ENCODE results near the gene LRRC32. TPM values are rescaled to one million over a fixed set of nuclear protein-coding genes. Genes with fewer than 3 reads are reported as not detected.

LRRC32 gene
- total RNA-seq, 2 experiments from 2014 or later: 7.1 to 7.4 TPM

DNA sequence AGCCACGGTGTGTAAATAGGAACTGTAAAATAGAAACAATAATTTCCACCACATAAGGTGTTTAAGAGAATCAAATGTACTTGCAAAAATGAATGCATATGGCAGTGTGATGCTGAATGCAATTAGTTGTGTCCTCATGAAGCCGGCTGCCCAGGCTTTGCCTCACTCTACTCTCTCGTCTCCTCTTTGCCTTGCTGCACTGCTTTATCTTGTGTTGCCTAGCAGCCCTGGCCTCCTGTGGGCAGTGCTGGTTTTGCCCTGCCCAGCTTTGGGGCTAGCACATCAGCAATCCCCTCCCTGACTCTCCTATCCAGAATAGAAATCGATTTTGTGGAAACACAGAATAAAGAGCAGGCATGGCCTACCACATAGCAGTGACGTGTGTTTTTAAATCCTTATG lies 30.0 kb downstream of the LRRC32 start:
- ChIA-PET POLR2A (no interaction called here), CTCF (no interaction called here)
- H3K4me3 Mint-ChIP-seq: no peak overlapping the region
- H3K27ac Mint-ChIP-seq: no peak overlapping the region
- H3K4me1 Mint-ChIP-seq: peaks cover 6% of the 10 kb centered on the region
- peaks cover 62% of the 10 kb centered on the region for H3K27me3 Mint-ChIP-seq
- DNase-seq: peak; percentile 10
- no peaks in the 10 kb centered on the region for H3K36me3 Mint-ChIP-seq (ENCODE audit: low read depth)
- no peaks in the 10 kb centered on the region for H3K9me3 Mint-ChIP-seq

DNA sequence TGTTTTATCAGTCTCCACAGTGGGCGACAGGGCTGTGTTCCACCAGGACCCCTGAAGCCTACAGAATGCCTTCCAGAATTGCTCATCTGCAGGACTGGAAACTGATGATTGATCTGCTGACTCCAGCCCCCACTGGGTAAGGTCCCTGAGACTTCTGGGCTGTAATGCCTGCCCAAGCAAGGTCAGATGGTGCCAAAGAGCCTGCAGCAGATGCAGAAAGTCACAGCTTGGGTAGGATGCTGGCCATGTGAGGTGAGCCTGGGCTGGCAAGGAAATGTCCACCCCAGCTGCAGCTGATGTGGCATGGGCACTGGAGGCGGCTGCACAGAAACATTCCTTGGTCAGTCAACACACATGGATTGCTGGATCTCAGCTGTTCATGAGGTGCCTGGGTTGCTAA lies 30.9 kb downstream of the LRRC32 start:
- no peak for DNase-seq
- Mint-ChIP-seq H3K27me3 (peaks cover 61% of the 10 kb centered on the region), H3K27ac (no peak overlapping the region), H3K4me3 (no peak overlapping the region), H3K9me3 (no peaks in the 10 kb centered on the region), H3K4me1 (peaks cover 6% of the 10 kb centered on the region), H3K36me3 (ENCODE audit: low read depth) (no peaks in the 10 kb centered on the region)
- CTCF ChIA-PET: no interaction called here
- POLR2A ChIA-PET: no interaction called here

- no peak overlapping the region for H3K27ac Mint-ChIP-seq
- ChIA-PET POLR2A (no interaction called here), CTCF (interaction anchor here (0.7 kb wide), 1 partner anchor 9 kb away, joined by 3 read pairs; no protein-coding TSS in a partner anchor)
- no peaks in the 10 kb centered on the region for H3K36me3 Mint-ChIP-seq (ENCODE audit: low read depth)
- H3K9me3 Mint-ChIP-seq: no peaks in the 10 kb centered on the region
- peaks cover 6% of the 10 kb centered on the region for H3K4me1 Mint-ChIP-seq
- peaks cover 55% of the 10 kb centered on the region for H3K27me3 Mint-ChIP-seq
- peak; percentile 4 for DNase-seq
- no peak overlapping the region for H3K4me3 Mint-ChIP-seq
Observed at GRCh38 chr11:76638270-76639197, 32.0 kb downstream of the LRRC32 start.

- Mint-ChIP-seq H3K36me3 (ENCODE audit: low read depth) (no peaks in the 10 kb centered on the region), H3K4me3 (no peak overlapping the region), H3K9me3 (no peaks in the 10 kb centered on the region), H3K27ac (no peak overlapping the region), H3K27me3 (peaks cover 47% of the 10 kb centered on the region), H3K4me1 (peaks cover 7% of the 10 kb centered on the region)
- CTCF ChIA-PET: interaction anchor here (0.7 kb wide), 1 partner anchor 8 kb away, joined by 3 read pairs; no protein-coding TSS in a partner anchor
- DNase-seq: peak; percentile 15
- POLR2A ChIA-PET: no interaction called here
Observed at GRCh38 chr11:76637491-76638269, 32.9 kb downstream of the LRRC32 start.

DNA sequence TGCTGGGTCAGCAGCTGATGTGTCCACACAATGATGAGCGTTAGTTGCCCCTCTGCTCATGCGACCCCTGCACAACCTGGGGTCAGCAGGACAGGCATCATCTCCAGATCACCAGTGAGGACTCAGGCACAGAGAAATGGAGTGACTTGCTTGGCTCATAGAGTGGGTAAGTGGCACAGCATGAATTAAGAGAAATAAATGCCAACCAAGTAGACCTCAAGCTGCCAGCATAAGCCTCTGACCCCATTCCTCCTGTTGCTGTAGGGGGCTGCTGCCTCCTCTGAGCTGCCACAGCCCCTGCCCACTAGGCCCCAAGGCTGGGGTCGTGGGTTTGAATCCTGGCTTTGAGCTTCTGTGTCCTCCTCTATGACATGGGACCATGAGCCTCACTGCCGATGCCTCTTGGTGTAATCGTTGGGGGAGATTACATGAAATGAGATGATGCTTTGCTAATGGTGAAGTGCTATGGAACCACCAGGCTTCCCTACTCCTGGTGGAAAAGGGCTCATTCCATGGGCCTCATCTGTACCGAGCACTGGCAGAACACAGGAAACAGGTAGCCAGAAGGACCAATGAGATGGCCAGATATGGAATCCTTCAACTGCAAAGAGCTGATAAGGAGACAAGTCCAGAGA lies 33.6 kb downstream of the LRRC32 start:
- peaks cover 43% of the 10 kb centered on the region for H3K27me3 Mint-ChIP-seq
- H3K27ac Mint-ChIP-seq: no peak overlapping the region
- ChIA-PET CTCF (no interaction called here), POLR2A (interaction anchor here (0.5 kb wide), 1 partner anchor 942 kb away, joined by 3 read pairs; no protein-coding TSS in a partner anchor)
- no peaks in the 10 kb centered on the region for H3K9me3 Mint-ChIP-seq
- H3K4me1 Mint-ChIP-seq: peaks cover 13% of the 10 kb centered on the region
- no peaks in the 10 kb centered on the region for H3K36me3 Mint-ChIP-seq (ENCODE audit: low read depth)
- H3K4me3 Mint-ChIP-seq: no peak overlapping the region
- peak; percentile 4 for DNase-seq

- Mint-ChIP-seq H3K36me3 (ENCODE audit: low read depth) (no peaks in the 10 kb centered on the region), H3K9me3 (no peaks in the 10 kb centered on the region), H3K27ac (no peak overlapping the region), H3K27me3 (peaks cover 40% of the 10 kb centered on the region), H3K4me1 (peaks cover 14% of the 10 kb centered on the region), H3K4me3 (no peak overlapping the region)
- CTCF ChIA-PET: no interaction called here
- POLR2A ChIA-PET: interaction anchor here (0.5 kb wide), 1 partner anchor 943 kb away, joined by 3 read pairs; no protein-coding TSS in a partner anchor
- DNase-seq: peak; percentile 12
Observed at GRCh38 chr11:76635991-76636738, 34.4 kb downstream of the LRRC32 start.

GRCh38 chr11:76634886-76635285 lies 35.7 kb downstream of the LRRC32 start:
- no peak for DNase-seq
- POLR2A ChIA-PET: interaction anchor here (0.6 kb wide), 1 partner anchor 623 kb away, joined by 3 read pairs; no protein-coding TSS in a partner anchor
- H3K4me1 Mint-ChIP-seq: peaks cover 24% of the 10 kb centered on the region
- no peak overlapping the region for H3K4me3 Mint-ChIP-seq
- H3K27me3 Mint-ChIP-seq: peaks cover 37% of the 10 kb centered on the region
- peaks cover 4% of the 10 kb centered on the region for H3K9me3 Mint-ChIP-seq
- H3K36me3 Mint-ChIP-seq (ENCODE audit: low read depth): peaks cover 5% of the 10 kb centered on the region
- CTCF ChIA-PET: no interaction called here
- H3K27ac Mint-ChIP-seq: no peak overlapping the region

DNA sequence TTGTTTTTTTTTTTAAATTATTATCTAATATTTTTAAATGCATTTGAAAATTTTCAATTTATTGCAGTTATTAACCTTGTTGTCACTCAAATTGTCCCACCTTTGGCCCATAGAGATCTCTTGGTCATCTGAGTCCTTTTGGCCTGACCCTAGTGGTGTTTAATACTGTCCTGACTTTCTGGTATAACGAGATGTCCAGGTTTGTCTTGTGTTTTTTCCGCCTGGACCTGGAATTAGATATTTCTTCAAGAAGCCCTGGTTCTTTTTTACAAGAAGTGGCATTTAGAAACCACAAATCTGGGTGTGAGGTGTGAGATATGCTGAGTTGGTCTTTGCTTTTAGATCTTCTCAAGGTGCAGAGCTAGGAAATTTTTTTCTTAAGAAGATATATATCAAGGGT lies 38.1 kb downstream of the LRRC32 start:
- POLR2A ChIA-PET: no interaction called here
- no peak overlapping the region for H3K27ac Mint-ChIP-seq
- CTCF ChIA-PET: no interaction called here

GRCh38 chr11:76631566-76632308 lies 38.8 kb downstream of the LRRC32 start:
- DNase-seq: no peak
- peaks cover 49% of the 10 kb centered on the region for H3K4me1 Mint-ChIP-seq
- CTCF ChIA-PET: no interaction called here
- peaks cover 22% of the 10 kb centered on the region for H3K27me3 Mint-ChIP-seq
- H3K9me3 Mint-ChIP-seq: peaks cover 8% of the 10 kb centered on the region
- H3K27ac Mint-ChIP-seq: no peak overlapping the region
- POLR2A ChIA-PET: no interaction called here
- no peak overlapping the region for H3K4me3 Mint-ChIP-seq
- H3K36me3 Mint-ChIP-seq (ENCODE audit: low read depth): peaks cover 13% of the 10 kb centered on the region

More for the DNA sequence above, 38.1 kb downstream of the LRRC32 start:
- no peak for DNase-seq
- peaks cover 8% of the 10 kb centered on the region for H3K9me3 Mint-ChIP-seq
- peaks cover 43% of the 10 kb centered on the region for H3K4me1 Mint-ChIP-seq
- H3K27me3 Mint-ChIP-seq: peaks cover 22% of the 10 kb centered on the region
- peaks cover 10% of the 10 kb centered on the region for H3K36me3 Mint-ChIP-seq (ENCODE audit: low read depth)
- no peak overlapping the region for H3K4me3 Mint-ChIP-seq

DNA sequence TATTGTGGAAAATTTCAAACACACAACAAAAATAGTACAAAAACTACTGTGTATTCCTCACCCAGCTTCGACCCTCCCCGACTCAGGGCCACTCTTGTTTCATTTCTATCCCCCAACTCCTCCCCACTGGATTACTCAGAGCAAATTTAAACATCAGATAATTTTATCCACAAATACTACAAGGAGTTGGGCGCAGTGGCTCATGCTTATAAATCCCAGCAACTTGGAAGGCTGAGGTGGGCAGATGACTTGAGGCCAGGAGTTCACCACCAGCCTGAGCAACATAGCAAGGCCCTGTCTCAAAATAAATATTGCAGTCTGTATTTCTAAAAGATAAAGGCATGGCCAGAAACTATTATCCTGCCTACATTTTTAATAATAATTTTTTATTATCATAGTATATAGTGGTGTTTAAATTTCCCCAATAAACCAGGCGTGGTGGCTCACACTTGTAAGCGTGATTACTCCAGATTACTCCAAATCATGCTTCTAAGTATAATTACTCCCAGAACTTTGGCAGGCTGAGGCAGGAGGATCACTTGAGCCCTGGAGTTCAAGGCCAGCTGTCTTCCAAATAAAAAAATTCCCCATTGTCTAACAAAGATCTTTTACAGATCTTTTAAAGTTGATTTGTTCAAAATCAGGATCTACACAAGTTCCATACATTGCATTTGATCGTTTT lies 39.8 kb downstream of the LRRC32 start:
- H3K36me3 Mint-ChIP-seq (ENCODE audit: low read depth): peaks cover 19% of the 10 kb centered on the region
- peaks cover 11% of the 10 kb centered on the region for H3K9me3 Mint-ChIP-seq
- peak overlapping the region; percentile 81 for H3K27ac Mint-ChIP-seq
- H3K27me3 Mint-ChIP-seq: peaks cover 23% of the 10 kb centered on the region
- no peak overlapping the region for H3K4me3 Mint-ChIP-seq
- peaks cover 58% of the 10 kb centered on the region for H3K4me1 Mint-ChIP-seq
- POLR2A ChIA-PET: no interaction called here
- CTCF ChIA-PET: interaction anchor here (0.6 to 0.9 kb wide), 2 partner anchors 10 to 113 kb away, joined by 3 read pairs; no protein-coding TSS in a partner anchor
- DNase-seq: no peak

- peaks cover 17% of the 10 kb centered on the region for H3K9me3 Mint-ChIP-seq
- DNase-seq: no peak
- peaks cover 24% of the 10 kb centered on the region for H3K27me3 Mint-ChIP-seq
- peak overlapping the region; percentile 81 for H3K27ac Mint-ChIP-seq
- peaks cover 25% of the 10 kb centered on the region for H3K36me3 Mint-ChIP-seq (ENCODE audit: low read depth)
- H3K4me1 Mint-ChIP-seq: peaks cover 61% of the 10 kb centered on the region
- peak overlapping the region; percentile 14 for H3K4me3 Mint-ChIP-seq
- POLR2A ChIA-PET: no interaction called here
- CTCF ChIA-PET: interaction anchor here (0.6 to 1.0 kb wide), 4 partner anchors 8 to 1825 kb away, joined by 3 read pairs; no protein-coding TSS in a partner anchor
Observed at GRCh38 chr11:76629853-76630599, 40.5 kb downstream of the LRRC32 start.
